ENCODE data around the gene PIGM.

Gene PIGM

DNA sequence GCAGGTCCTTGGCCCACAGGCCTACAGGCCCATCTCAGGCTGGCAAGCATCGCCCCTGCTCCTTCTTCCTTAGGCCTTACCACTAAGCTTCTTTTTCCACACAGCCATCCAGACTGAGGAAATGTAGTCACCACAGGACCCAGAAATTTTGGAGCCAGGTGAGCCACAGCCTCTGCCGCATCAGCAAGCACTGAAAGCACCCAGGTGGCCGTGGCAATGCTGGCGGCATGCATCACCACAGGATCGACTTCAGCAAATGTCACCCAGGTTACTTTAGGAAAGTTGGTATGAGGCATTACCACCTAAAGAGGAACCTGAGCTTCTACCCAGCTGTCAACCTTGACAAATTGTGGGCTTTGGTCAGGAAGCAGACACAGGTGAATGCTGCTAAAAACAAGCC is 11.6 kb downstream of the PIGM start:
- DNase-seq = no peak

DNA sequence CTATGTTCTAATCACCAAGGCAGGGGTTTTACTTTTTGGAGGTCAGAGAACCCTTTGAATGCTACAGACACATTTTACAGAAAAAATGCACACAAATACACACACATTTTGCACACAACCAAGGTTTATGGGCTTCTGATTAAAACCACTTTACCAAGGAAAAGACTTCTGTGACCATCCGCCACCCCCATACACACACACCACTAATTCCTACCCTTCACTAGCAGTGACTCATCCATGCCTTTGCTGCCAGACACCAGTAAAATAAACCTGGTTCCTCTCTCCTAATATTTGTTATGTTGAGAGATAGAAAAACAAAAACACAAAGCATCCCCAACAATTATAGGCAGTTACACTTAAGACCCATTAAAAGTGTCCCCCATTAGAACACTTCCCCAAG is 12.9 kb downstream of the PIGM start:
- DNase-seq = no peak

DNA sequence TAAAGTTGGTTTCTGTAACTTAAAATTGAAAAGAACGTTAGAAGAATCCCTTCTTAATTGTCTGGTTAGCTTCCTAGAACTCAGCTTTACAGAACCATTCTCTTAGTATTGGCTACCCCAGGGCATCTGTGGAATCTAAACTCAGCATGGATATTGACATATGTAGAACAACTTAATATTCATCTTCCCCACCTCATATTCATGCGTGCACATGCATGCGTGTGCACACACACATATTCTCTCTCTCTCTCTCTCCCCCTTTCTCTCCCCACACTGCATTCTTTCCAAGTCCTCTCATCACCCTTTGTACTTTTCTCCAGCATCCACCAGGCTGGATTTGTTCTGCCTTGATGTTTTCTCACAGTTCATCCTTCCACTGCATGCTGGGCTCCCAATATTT is 13.4 kb downstream of the PIGM start:
- DNase-seq = no peak

DNA sequence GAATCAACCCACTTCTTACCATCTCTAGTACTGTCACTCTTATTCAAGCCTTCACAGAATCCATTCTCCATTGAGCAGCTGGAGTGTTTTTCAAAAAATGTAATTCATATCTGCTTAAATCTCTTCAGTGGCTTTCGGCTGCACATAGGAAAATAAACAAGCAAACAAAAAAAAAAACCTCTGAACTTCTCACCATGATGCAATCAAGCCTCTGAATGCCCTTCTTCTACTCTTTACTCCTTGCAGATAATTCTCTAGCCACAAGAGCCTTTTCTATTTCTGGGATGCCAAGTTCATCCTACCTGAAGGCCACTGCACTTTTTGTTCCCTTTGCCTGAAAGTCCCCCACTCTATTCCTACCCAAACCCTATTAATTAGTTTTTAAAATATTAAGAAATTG is 14.2 kb downstream of the PIGM start:
- DNase-seq = no peak

DNA sequence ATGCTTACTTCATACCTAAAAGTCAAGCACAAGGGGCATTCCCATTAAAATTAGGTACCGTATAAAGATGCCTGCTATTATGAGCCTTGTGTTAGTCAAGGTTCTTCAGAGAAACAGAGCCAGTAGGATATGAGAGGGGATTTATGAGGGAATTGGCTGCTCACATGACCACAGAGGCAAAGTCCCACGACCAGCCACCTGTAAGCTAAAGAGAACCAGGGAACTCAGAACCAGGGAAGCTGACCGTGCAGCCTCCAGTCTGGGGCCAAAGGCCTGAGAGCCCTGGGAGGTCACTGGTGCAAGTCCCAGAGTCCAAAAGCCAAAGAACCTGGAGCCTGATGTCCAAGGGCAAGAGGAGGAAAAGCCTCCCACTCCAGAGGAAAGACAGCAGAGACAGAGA is 20.0 kb downstream of the PIGM start:
- no peak for DNase-seq

DNA sequence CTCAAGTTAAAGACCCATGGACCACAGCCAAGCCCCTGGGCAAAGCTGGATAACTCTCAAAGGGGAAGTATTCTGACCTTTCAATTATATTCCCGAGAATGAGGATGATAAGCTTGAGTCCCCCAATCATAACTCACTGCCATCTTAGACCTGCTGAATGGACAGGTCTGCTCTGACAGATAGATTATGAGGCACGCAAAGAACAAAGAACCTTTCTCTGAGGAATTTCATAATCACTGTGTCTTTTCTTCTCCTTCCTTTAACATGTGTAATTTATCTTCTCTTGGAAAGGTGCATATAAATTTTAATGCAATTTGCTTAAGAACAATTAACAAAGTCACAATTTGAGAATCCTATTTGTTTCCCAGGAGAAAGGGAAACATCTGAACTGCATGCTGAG is 22.0 kb downstream of the PIGM start:
- no peak for DNase-seq

DNA sequence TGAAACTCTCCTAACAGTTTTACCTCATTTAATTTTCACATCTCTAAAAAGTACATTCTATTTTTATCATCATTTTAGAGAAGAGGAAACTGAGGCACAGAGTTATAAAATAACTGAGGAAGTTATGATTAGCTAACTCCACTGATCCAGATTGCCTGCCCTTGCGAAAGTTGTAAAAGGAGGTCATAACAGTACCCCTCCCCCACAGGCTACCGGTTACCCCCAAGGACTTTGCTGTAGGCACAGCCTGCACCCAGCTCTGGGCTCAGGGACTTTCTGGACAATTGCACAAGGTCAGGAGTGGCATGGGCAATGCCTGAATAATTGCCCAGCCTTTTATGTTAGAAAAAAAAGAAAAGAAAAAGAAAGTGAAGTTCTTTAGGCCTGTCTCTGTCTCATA is 22.7 kb downstream of the PIGM start:
- DNase-seq = no peak

DNA sequence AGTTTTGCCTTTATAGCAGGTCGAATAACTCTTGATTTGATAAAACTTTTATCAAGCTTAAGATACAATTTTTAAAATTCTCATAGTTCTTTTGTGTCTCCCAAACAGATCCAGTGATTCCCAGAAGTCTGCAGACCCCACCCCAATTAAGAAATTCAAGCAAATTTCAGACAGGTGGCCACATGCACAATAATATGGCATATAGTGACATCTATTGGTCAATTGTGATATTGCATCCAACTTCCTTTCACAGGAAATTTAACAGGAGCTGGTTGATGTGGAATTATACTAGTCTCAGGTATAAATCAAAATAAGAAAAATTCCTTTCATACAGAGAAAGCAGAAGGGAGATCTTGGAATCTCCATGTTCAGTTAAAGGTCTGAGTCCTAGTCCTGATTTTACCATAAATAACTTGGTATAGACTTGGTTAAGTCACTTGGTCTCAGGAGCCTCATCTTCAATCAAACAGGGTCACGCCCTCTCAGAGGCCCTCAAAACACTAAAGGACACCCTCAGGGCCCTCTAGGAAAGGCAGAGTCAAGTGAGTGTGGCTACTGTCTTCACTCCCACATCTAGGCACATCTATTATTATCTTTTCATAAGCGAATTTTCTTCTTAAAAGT is 24.1 kb downstream of the PIGM start:
- DNase-seq = peak in 1 of 2 donors; percentile 54

DNA sequence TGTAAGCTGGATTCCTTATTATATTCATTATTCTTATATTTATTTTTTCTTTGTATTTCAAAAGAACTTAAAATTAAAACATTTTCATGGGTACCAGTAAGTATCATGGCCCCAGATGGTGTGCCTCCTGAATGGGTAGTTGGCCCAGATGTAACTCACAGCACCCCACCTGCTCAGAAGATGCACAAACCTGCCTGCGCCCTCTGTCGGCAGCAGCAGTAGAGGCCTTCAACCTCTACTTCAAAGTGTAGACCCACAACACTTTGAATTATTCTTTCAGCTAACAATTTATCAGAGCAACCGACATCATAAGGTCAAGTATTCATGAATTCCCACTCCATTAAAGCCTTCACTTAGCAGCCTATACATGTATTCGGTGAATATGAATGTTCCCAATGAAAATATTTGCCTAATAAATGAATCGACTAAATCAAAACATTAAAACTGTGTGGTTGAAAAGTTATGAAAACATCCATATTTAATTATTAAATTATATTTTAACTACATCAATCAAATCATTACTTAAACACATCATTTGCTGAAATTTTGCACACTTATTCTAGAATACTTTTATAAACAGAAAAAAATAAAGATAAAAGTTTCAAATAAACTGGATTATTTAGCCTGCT is 25.4 kb downstream of the PIGM start:
- DNase-seq = peak; percentile 76 to 77

DNA sequence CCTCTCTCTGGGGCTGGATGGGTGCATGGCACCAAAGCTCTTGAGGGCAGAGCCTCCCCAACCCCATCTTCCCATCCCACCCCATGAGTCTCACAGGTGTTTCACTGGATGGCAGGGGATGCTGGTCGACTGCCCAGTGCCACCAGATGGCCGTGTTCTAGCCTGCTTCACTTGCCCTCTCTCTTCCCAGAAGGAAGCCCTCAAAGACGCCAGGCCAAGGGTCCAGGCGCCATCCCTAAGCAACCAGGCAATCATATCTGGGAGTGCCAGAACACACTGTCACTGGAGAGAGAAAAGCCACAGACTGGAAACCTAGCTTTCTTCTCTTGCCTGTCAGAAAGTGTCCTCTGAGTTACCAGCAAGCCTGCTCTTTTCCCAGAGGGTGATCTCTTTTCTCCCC is 26.7 kb downstream of the PIGM start:
- DNase-seq = no peak

DNA sequence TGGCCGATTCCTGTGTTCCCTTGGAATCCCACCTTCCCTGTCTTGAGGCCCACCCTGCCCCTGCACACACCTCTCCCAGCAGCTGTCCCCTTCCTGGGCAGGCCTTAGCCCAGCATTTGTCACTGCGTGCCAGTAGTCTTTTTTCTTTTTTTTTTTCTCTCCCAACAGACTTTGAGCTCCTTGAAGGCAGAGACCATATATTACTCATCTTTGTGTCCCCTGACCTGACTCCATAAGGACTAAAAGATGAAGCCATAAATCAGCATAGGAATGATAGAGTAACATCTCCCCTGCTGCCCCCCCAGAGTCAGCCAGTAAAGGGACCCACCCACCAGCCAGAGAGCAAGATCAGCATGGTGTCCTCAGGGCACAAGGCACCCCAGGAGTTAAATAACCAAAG is 27.4 kb downstream of the PIGM start:
- no peak for DNase-seq

DNA sequence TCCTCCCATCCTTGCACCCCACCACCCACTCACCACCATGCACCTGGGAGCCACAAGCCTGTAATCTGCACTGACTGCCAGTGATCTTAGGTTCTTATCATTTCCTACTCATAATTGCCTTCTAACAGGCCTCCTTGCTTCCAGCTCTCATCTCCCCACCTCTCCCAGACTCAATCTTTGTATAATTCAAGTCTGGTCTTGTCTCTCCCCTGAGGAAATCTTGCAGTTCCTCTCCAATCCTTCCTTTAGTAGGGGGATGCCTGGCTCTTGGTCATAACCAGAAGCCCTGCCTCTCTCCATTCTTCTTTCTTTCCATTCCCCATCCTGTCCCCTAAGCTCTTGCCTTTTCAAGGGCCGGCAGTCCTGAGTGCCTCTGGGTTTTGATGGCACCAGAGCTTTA is 27.8 kb downstream of the PIGM start:
- no peak for DNase-seq

DNA sequence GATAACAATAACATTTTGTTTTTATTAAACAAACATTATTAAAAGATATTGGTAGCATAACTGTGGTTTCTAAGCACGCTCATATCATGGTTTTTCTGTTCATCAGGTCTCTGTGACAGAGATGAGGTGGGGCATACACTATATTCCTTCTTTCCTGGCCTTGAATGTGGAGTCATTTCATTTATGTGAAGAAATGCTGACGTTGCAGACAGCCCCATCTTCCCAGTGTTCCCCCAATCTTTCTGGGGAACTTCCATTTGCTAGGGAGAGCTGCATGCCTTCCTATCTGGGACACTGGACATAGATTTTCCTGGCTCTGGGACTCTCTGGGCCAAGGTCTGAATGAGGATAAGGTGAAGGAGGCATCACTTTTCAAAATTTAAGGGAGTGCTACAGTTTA is 30.4 kb downstream of the PIGM start:
- DNase-seq = no peak

DNA sequence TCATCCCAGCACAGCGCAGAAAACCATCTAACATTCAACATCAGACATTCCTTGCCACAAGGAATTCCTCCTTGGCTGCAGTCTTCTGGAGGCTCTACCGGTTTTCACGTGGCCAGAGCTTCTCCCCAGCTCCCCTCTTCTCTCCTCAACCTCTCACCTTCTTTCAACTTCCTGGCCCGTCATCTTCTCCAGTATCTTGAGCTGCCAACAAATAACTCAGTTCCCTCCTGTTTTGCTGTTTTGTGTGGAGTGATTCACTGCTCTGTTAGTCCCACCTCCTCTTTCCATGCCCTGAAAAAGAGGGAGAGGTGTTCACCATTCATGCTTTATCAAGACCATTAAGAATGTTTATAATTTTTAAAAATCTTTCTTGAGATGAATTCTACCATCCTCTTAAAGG is 32.6 kb downstream of the PIGM start:
- no peak for DNase-seq

DNA sequence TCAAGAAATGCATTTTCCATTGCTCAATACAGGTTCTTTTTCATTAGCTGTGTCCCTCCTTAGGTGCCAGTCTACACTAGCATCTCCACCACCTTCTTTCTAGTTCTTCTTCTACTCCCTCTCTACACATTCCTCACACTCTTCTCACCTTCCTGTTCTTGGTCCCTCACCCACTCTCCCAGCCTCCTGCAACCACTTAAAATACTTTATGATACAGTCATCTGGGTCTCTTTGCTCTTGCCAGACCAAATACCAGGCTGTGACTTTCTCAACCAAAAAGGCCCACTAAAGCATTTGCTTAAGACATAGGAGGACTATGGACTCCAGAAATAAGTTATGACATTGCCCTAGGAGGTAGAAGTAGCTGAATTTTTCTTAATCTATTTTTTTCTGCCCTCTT is 35.1 kb downstream of the PIGM start:
- no peak for DNase-seq

DNA sequence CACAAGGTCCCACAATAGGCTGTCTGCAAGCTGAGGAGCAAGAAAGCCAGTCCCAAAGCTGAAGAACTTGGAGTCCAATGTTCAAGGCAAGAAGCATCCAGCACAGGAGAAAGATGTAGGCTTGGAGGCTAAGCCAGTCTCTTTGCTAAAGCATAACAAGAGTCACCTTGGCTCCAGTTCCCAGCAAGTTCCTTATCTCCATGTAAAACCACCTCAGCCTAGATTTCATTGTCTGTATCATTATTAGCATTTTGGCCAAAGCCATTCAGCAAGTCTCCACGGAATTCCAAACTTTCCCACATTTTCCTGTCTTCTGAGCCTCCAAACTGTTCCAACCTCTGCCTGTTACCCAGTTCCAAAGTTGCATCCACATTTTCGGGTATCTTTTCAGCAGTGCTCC is 36.9 kb downstream of the PIGM start:
- DNase-seq = no peak

DNA sequence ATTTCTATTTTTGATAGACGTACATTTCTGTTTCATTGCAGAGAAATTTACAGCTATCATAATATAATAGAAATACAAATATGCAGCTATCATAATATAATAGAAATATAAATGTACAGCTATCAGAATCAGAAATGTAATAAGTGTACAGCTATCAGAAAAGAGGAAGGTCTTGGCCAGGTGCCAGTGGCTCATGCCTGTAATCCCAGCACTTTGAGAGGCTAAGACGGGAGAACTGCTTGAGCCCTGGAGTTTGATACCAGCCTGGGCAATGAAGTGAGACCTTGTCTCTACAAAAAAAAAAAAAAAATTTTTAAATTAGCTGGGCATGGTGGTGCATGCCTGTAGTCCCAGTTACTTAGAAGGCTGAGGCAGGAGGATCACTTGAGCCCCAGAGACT is 37.9 kb downstream of the PIGM start:
- no peak for DNase-seq

DNA sequence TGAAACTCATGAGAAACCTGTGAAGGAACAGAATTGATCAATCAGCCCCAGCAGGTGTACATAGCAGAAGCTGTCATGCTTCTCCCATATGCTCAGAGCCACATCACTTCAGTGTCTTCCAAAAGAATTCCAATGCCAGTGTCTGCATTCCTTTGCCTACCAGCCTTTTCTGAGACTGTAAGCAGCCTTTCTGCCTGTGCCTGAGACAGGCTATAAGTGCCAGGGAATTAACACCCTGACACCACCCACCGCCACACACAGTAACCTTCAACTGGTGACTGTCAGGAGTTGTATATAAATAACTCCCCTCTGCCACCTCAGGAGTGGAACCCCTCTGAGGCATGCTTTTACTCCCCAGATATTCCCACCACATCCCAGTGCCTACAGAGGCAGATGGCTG is 39.6 kb downstream of the PIGM start:
- no peak for DNase-seq

DNA sequence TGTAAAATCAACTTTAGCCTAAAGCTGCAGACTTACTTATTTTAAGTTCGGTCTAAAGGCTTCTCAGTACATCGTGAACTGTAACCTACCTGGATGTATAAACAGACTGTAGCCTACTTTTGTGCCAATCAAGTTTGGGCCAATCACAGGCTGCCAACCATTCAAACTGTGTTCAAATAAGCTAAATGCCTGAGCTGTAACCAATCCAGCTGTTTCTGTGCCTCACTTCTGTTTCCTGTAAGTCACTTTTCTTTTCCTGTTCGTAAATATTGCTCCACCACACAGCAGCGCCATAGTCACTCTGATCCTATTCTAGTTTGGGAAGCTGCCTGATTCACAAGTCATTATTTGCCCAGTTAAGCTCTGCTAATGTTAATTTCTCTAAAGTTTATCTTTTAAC is 40.3 kb downstream of the PIGM start:
- peak in 1 of 2 donors; percentile 6 for DNase-seq

DNA sequence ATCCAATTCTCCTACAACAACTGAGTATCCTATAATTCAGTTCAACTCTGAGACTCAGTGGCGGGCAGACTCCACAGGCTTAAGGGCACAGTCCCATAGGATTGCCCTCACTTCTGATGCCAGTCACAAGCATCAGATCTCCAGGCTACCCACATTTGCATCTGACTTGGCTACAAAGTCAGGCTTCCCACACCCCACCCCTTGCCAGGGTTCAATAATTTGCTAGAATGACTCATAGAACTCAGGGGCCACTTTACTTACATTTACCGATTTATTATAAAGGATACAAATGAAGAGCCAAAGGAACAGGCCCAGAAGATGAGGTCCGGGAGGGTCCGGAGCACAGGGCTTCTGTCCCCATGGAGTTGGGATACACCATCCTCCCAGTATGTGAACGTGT is 41.8 kb downstream of the PIGM start:
- no peak for DNase-seq

DNA sequence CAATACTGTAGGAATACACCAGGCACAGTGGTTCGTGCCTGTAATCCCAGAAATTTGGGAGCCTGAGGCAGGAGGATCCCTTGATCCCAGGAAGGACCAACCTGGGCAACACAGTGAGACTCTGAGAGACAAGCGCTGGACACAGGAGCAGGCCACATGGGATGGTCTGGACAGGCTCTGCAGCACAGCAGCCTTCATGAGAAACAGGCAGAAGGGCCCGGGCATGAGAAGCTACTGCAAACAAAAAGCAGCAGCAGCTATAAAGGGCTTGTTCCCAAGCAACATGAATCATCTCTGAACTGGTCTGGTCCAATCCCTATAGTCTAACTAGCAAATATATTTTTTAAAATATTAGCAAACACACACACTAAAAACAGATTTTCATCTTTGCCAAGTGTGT is 42.2 kb downstream of the PIGM start:
- DNase-seq = no peak

DNA sequence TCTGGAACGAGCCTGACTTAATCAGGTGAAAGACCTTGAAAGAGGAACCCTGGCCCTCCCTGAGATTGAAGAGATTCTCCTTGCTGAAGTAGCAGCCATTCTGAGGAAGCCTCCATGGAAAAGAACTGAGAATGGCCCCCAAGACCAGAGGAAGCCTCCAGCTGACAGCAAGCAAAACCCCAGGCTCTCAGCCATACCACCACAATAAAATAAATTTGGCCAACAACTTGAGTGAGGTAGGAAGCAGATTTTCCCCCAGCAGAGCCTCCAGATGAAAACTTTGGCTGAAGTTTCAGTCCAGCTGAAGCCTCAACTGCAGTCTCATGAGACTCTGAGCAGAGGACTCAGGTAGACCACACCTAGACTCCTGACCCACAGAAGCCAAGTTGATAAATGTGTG is 43.8 kb downstream of the PIGM start:
- DNase-seq = no peak

DNA sequence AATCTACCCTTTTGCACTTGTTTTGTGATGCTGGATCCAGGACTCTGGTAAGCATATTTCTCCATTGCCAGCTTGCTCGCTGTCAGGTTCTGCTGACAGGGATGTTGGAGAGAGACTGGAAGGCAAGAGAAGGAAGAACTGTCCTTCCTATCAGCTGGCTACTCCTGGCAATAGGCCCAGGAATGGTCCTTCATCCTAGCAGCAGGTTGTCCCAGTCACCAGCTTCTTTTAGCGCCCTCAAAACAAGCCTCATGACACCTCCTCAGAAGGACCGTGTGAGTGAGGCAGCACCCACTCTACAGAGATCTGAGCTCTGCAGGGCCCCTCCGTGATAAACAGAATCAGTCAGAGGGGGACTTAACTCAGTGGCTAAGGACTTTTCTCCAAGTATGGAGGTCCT is 44.6 kb downstream of the PIGM start:
- no peak for DNase-seq

DNA sequence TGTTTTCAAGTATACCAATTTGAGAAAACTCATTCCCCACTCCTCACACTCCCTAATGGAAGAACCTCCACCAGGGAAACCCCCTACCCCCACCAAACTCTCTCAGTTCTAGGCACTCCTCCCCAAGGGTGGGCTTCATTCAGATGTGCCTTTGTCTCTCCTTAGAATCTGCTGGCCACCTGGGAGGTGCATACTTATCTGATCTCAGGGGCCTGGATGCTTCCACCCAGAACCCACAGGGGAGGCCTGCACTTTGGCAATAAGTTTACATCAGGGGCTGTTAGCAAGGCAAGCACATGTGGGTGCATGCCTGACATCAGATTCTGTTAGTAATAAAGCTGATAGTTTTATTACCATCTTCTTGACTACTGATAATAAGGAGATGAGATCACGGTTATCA is 45.3 kb downstream of the PIGM start:
- DNase-seq = no peak

DNA sequence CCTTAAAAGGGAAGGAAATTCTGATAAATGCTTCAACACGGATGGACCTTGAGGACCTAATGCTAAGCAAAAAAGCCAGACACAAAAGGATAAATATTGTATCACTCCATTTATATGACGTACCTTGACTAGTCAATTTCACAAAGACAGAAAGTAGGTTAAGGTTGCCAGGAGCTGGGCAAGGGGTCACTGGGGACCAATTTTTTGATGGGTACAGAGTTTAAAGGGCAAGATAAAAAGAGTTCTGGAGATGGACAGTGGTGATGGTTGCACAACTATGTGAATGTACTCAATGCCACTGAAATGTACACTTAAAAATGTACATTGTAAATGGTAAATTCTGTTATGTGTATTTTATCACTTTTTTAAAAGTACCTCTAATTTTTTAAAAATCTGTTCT is 45.7 kb downstream of the PIGM start:
- no peak for DNase-seq

DNA sequence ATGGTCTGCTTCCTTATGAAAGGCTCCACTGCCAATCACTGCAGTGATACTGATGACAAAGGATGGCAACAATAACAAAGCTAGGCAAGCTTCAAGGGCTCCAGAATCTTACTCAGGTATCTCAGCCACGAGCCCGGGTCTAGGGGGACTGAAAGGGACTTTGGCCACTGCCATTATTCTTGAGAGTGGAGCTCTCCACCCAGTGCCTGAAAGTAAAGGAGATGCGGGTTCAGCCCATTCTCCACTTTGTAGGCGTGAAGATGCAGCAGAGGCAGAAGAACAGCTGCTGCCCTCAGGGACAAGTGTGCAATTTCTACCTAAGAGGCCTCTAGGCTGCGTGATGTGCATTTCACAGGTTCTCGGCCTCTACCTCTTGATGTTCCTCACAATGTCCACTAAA is 46.3 kb downstream of the PIGM start:
- no peak for DNase-seq

Measured in CD4-positive, alpha-beta T cell treated with Interleukin-1 beta for 1 hour (primary cell).